ENCODE results near the gene BAD. TPM values are rescaled to one million over a fixed set of nuclear protein-coding genes. Genes with fewer than 3 reads are reported as not detected.

The BAD gene
- total and polyA plus RNA-seq, 2 of the 13 experiments (the other 11 are each of a cell fraction or from before 2014, with no cell fraction given), result 17.9 to 28.5 TPM

DNA sequence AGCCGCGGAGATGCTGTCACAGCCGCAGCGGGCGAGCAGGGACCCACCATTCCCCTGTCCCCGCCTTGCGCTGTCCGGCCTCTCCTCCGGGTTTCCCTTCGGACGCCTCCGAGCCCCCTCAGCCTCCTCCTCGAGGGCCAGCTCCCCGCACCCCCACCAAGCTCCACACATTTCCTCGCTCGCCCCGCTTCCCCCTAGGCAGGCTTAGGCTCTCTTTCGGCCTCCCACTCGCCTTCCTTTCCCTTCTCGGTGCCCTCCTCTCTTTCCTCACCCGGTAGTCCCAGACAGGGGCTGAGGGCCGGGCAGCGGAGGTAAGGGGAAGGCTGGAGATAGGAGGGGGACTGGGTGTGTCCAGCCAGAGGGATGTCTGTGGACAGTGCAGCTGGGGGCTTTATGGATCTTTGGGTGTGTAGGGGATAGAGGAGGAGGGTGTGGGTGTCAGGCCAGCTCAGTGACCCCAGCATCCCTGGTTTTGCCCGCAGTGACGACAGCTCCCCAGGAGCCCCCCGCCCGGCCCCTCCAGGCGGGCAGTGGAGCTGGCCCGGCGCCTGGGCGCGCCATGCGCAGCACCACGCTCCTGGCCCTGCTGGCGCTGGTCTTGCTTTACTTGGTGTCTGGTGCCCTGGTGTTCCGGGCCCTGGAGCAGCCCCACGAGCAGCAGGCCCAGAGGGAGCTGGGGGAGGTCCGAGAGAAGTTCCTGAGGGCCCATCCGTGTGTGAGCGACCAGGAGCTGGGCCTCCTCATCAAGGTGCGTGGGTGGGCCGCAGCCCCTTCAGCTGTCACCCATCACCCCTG, 8.2 kb upstream of the BAD start:
- ChIA-PET CTCF (ENCODE audit: low intra/inter-chr PET ratio, low total read pairs) (no interaction called here), POLR2A (no interaction called here)
- H2AFZ ChIP-seq (ENCODE audit: low read length), result no peak overlapping the region
- H4K20me1 ChIP-seq (ENCODE audit: insufficient read depth, low read length), result 0 out of 2 replicates have a peak, but pooled peaks cover under 1% of the 10 kb centered on the region
- H3K79me2 ChIP-seq (ENCODE audit: insufficient read depth, low read length), result no peaks in the 10 kb centered on the region
- H3K4me2 ChIP-seq (ENCODE audit: low read depth, low read length), result peak overlapping the region; percentile 60
- no peak for FAIRE-seq
- H3K27me3 ChIP-seq (ENCODE audit: control insufficient read depth in 1 of 2, insufficient read depth in 2 of 2, low read length in 2 of 2), result peaks cover 27 to 71% of the 10 kb centered on the region in 2 experiments
- ATAC-seq, result peak; percentile 39
- intact Hi-C loops (cut with micrococcal nuclease; ENCODE audit: unreplicated experiment), result no loop called here
- WGBS (ENCODE audit: low lambda C conversion rate), result 16% methylated on average over 15 of the region's 42 CpGs
- H3K36me3 ChIP-seq (replicated peaks in 1 of 2; ENCODE audit: control insufficient read depth in 1 of 2, insufficient read depth in 2 of 2, low read length in 2 of 2), result no peaks in the 10 kb centered on the region
- H3K4me1 ChIP-seq (ENCODE audit: insufficient read depth, low read length), result 0 out of 2 replicates have a peak, but pooled peaks cover 12% of the 10 kb centered on the region
- TF ChIP-seq NFE2L2 (IDR thresholded peaks at IDR 0.05; ENCODE audit: low read length), result no peak
- TF ChIP-seq EZH2 (conservative IDR thresholded peaks at IDR 0.05; ENCODE audit: low read depth, low read length), result peak; percentile 64
- TF ChIP-seq, protein P1, sequence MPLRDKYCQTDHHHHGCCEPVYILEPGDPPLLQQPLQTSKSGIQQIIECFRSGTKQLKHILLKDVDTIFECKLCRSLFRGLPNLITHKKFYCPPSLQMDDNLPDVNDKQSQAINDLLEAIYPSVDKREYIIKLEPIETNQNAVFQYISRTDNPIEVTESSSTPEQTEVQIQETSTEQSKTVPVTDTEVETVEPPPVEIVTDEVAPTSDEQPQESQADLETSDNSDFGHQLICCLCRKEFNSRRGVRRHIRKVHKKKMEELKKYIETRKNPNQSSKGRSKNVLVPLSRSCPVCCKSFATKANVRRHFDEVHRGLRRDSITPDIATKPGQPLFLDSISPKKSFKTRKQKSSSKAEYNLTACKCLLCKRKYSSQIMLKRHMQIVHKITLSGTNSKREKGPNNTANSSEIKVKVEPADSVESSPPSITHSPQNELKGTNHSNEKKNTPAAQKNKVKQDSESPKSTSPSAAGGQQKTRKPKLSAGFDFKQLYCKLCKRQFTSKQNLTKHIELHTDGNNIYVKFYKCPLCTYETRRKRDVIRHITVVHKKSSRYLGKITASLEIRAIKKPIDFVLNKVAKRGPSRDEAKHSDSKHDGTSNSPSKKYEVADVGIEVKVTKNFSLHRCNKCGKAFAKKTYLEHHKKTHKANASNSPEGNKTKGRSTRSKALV (CRISPR knock-in tag; IDR thresholded peaks at IDR 0.05), result no peak
- TF ChIP-seq EED (CRISPR knock-in tag; IDR thresholded peaks at IDR 0.05), result 0 out of 2 replicates have a peak, but pooled peaks have one; percentile 7
- H3K9me3 ChIP-seq (ENCODE audit: low read length), result no peaks in the 10 kb centered on the region
- peak overlapping the region in 2 of 3 experiments; percentile 19 to 61; a peak in 3 of 6 replicates for H3K4me3 ChIP-seq (replicated peaks in 1 of 3; ENCODE audit: insufficient read depth in 1 of 3, low read depth in 2 of 3, low read length in 3 of 3)
- in situ Hi-C loops (cut with HindIII; ENCODE audit: extremely low pct_ligation_motif_present, low pct_unique_long_range_greater_than_20kb), result no loop called here
- DNase-seq (ENCODE audit: low spot score), result no peak
- no peak overlapping the region for H3K27ac ChIP-seq (ENCODE audit: extremely low read length, insufficient read depth, low read length)
- BruUV-seq (replicated peaks), result no TSS peak
- H3K9ac ChIP-seq (ENCODE audit: insufficient read depth, low read depth, low read length), result no peak overlapping the region
